Fibroblast of skin of abdomen (primary cell): ENCODE results near the gene MTUS2.

ENCODE experiments used
- DNase-seq: peaks from one replicate; pipeline ENCODE4 v3.0.0-alpha.2; 2013

Gene MTUS2

DNA sequence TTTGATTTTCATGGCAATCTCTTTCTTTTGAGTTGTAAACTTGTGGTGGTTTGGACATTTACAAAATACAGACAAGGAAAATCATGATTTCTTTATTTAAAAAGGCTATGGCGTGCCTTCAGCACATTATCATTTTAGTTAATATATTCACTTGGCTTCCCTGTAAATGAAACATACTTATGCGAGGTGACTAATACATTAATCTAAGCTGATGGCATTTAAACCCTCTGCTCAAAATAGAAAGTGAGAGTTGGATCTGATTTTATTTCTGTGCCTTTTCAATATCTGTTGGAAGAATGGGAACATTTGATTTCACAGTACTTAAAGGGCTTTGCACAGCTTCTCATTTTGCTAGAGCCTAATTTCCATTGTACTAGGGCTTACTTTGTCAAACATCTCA is 289.8 kb downstream of the MTUS2 start:
- no peak for DNase-seq

DNA sequence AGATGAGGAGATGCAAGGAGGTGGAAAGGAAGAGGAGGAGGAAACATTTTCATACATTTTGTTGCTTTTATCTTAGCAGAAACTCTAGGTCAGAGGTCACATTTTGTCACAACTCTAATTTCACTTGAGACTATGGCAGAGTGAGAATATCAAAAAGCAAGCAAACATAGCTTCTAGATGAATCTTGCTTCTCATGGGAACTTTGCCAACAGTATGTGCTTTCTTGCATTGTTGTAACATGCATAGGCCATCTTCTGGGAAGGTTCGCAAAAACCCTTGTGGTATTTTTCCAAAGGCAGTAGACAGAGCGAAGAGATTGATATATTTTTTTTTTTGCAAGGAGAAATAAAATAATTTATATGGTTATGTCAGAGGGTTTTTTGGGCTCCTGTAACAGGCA is 291.3 kb downstream of the MTUS2 start:
- peak; percentile 4 for DNase-seq

DNA sequence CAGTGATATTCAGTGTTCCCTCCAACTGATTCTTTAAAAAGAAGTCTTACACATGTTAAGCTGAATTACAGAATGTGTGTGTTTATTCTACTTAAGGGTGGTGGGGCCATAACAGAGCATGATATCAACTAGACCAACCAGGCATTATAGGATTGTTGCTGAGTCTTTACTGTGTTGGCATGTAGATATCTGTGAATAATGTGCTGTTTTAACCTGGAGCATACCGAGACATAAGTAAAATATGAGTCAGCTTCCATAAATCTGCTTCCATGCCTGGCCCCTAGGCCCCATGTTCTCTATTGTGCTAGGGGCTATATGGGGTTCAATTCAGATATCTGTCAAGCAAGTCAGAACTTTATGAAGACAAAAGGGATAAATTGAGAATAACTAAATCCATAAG is 295.7 kb downstream of the MTUS2 start:
- DNase-seq, result no peak

DNA sequence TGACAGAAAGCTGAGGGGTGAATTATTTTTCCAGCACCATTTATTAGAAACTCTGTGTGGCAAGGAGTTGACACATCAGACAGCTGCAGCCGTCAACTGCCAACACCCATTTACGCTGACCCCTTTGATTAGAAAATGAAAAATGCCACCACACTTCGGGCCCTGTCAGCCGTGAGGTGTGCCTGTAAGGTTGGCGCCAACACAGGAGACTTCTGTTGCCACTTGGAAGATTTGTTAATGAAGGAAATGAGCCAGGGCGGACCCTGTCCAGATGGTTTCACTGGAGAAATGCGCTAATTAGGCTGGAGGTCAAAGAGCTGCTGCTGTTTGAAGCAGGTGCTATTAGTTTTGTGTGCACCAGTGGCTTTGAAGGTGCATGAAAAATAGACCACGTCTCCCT is 297.5 kb downstream of the MTUS2 start:
- DNase-seq, result no peak

DNA sequence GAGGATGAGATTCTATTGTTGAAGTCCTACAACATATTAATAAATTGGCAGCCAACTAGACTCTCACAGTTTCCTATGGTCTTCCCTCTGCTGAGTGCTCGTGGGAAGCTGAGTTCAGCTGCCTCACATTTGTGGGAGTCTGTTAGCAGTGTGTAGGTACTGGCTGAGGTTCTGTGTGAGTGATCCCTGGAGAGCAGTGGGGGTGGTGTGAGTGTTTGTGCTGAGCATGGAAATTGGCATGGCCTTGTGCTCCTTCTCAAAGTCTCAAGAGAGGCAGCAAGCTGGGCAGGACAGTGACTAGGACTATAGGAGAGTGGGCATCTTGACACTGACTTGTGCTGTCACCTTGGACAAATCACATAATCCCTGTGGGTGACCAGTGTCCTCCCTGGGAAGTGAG is 298.3 kb downstream of the MTUS2 start:
- DNase-seq, result no peak

DNA sequence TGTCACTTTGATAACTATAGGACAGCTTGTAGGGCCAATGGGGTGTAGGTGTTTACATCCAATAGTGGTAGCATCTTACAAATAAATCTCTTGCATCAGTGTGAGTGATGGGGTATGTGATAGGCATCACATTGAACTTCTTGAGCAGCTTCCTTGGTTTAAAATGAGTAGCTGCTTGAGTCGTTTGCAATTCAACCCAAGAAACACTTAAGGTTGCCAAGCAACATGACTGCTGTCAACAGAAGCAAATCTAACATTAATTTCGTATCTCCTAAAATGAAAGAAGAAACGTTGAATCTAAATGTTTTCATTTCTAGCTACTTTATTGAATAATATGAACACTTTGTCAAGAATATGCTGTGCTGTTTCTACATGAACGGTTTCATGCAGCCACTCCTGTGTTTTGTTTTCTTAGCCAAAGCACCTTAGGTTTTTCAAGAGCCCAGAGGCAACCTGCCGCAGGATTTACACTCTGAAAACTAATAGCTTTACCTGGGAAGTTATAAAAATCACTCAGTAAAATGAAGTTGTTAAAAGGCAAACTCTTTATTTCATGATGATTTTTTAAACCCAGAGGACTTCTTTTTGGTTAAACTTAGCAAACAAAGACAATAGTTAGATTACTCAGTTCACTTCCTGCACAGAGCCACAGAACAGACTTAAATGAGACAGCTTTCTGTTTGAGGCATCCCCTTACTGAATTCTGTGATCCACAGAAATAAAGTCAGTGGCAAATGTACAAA is 305.2 kb downstream of the MTUS2 start:
- no peak for DNase-seq

DNA sequence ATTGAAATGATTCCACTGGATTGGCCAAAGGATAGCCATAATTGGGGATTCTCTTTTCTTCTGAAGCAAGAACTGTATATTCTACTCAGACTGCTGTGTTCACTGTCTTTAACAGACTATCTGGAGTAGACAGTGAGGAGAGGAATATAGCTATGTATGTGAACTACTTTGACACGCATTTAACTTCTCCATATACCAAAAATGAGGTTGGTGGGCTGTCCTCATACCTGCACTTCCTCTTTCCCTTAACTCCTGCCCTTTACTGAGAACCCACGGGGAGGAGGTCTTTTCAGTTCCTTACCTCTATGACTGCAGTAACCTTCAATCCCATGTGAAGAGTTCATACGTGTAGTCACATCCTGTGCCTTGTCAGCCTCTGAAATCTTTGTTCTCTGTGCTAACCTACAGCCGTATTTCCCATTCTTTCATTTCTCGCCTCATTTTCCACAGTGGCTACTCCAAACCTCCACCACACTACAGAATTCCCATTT is 305.8 kb downstream of the MTUS2 start:
- no peak for DNase-seq

DNA sequence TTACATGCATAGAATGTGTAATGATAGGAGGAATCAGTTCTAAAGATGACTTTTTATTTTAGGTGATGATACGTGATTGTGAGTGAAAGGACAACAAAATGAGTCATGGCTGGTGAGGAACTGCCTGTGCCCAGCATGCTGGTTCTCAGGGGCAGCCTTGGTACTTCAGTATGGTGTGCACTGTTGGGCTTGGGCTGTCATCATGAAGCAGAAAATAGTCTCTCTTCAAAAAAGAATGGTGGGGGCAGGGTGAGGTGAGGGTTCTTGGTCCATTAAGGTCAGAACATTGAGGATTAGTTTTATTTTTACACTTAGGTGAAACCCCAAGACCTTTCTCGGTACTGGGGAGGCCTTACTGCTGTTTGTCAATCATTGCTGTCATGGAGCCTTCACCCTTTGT is 309.5 kb downstream of the MTUS2 start:
- DNase-seq, result no peak

DNA sequence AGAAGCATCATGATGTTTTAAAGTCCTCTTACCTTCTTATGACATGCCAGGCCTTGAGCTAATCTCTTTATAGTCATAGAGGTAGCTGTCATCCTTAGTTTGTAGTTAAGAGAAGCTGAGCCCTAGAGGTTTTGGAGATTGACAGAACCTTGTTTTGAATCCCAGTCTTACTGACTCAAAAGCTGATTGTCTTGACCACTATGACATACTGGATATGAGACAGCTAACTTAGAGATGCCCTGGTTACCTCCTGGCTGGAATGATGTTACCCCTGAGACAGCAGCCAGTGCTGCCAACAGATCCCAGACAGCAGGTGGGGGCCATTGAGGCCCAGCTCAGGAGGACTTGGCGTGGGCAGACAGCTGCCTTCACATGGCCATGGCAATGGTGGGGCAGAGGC is 311.0 kb downstream of the MTUS2 start:
- no peak for DNase-seq

DNA sequence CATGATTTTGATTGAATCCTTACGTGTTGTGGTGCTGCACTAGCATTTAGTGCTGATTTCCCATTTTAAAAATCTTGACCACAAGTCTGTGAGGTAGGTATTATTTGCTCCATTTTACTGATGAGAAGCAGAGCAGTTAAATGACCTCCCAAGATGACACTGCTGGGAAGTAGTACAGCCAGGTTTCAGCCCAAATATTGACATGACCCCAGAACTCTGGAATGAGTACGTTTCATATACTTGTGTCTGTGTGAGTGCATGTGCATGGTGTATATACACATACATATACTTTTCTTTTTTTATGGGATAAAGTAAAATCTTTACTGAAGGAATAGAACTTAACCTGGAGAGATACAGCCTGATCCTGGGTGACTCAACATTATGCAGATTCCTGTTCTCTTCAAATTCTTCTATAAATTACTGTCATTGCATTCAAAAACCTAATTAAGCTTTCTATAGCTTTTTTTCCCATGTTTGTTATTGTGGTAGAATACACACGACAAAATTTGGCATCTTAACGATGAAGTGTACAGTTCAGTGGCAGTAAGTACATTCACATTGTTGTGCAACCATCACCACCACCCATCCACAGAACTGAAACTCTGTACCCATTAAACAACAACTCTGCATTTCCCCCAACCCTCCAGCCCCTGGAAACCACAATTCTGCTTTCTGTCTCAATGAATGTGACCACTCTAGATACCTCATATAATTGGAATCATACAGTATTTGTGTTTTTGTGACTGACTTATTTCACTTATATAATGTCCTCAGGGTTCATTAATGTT is 311.9 kb downstream of the MTUS2 start:
- no peak for DNase-seq

DNA sequence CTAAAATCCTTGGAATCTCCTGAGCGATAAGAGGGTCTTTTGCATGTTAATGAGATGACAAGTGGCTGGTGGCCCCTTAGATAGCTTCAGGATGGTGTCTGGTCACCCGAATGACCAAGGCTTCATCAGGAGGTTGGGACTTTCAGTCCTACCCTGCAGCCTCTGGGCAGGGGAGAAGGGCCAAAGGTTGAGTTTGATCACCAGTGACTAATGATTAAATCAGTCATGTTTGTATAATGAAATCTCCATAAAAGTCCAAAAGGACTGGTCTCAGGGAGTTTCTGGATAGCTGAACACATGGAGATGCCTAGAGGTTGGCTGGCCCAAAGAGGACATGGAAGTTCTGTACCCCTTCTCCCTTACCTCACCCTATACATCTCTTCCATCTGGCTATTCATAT is 316.2 kb downstream of the MTUS2 start:
- no peak for DNase-seq

DNA sequence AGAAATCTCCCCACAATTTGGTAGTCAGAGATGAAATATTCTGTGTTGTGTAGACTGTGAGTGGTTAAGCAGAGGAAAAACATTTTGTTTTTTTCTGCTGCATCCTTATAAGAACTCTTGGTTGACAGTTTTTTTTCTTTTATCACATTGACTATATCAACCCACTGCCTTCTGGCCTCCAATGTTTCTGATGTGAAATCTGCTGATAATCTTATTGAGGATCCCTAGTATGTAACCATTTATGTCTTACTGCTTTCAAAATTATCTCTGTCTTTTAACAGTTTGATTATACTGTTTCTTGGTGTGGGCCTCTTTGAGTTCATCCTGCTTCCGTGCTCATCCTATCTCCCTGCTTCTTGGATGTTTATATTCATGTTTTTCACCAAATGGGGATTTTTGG is 316.9 kb downstream of the MTUS2 start:
- no peak for DNase-seq

DNA sequence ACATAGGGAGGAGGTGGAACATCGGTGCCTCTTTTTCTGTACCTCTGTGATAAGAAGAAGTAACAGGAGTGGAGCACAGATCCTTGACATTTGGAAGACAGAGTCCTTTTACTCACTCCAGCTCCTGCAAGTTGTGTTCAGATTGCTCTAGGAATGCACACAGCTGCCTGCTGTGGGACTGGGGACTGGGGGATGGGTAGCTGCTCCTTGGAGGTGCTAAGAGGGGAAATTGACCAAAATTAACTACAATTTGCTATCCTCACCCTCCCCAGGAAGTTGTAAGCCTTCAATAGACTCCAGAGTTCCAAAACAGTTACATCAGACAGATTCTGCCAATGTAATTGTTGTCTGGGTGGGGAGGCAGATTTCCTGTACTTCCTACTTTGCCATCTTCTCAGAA is 317.9 kb downstream of the MTUS2 start:
- no peak for DNase-seq

DNA sequence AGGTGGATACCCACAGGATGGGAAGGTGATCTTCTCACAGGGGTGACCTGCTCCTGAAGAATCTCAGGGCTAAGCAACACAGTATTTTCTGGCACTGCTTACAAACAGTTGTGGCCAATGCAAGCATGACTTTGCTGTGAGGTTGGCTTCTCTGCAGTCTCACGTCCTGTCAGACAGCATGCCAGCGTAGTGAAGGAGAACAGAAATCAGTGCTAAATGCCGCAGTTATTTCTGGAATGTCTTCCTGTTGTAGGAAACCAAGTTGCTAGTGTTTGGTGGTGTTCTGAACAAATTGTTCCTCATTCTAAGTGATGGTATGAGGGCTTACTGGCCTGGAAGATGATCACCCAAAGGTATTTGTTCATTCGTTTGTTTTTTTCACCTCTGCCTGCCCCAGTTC is 320.1 kb downstream of the MTUS2 start:
- DNase-seq, result peak; percentile 79

DNA sequence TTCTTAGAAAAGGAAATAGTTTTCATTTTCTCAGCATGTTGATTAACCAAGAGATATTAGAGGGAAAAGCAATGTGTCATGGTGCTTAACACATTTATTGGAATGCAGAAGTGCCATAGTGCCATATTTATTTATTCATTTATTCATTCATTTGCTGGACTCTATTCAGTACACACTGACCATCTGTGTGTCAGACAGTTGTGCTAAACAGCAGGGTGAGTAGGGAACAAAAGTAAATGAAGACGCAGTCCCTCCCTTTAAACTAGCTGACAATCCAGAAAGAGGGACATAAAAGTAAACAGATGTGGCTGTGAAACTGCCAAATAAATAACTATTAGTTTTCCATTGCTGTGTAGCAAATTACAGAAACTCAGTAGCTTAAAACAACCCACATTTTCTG is 323.7 kb downstream of the MTUS2 start:
- no peak for DNase-seq

DNA sequence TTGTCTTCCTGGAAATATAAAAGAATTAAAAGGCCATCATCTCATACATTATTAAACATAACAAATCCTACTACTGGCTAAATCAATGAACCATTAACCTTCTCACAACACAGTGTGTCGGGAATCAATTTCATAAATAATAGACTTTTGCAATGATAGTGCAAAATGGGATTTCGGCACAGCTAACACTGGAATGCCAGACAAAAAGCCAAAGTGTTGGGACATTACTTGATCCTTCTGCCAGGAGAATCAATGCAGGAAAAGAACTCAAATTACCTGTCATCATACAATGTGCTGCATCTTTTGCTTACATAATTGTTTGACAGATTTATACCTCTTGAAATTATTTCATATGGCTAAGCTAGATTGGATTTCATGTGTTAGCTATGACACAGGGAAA is 334.3 kb downstream of the MTUS2 start:
- DNase-seq, result no peak

DNA sequence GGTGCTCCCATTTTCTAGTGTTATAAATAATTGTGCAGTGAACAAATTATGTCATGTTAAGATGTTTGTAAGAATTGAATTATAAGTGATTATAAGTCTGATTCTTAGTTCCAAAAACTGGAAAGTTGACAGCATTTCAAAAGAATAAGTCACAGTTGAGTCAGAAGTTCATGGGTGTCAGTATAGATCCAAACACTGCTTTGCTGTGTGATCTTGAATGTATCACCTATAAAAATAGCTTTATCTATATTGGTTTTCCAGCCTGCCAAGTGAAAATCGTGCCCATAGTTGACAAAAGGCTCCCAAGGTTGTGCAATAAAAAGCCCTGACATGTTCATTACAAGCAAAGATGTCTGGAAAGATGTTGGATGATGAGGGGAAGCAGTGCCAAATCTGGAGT is 336.0 kb downstream of the MTUS2 start:
- no peak for DNase-seq

DNA sequence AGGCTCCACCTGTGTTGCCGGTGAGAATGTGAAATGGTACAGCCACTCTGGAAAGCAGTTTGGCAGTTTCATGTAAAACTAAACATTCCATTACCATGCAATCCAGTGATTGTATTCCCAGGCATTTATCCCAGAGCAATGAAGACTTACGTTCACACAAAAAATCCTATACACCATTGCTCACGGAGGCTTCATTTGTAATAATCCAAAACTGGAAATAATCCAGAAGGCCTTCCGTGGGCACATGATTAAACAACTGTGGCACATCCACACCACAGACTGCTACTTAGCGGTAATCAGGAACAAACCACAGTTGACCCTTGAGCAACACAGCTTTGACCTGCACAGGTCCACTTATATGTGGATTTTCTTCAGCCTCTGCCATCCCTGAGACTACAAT is 339.7 kb downstream of the MTUS2 start:
- no peak for DNase-seq

DNA sequence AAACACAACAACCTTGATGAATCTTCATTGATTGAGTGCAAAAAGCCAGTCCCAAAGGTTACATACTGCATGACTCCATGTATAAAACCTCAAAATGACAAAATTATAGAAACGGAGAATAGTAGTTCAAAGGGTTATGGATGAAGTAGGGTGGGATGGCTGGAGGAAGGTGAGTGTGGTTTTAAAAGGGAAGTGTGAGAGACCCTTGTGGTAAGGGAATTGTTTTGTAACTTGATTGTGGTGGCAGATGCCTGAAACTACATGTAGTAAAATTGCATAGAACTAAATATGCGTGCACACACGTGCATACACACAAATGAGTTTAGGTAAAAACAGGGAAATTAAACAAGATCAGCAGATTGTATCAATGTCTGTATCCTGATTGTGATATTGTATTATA is 340.7 kb downstream of the MTUS2 start:
- no peak for DNase-seq

DNA sequence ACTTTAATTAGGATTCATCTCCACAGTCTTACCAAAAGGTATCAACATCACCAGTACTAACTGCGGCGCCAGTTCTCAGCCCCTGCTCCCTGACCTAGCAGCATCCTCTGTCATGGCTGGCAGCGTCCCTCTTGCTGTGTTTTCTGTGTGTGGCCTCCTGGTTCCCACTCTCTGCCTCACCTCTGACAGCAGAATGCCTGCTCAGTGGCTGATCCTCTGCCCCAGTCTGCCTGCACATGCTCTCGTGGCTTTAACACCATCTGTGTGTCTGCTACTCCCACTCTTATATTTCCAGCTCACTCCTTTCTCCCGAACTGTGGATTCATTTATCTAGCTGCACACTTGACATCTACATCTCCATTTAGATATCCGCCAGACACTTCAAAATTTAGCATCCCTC is 341.5 kb downstream of the MTUS2 start:
- DNase-seq, result no peak

DNA sequence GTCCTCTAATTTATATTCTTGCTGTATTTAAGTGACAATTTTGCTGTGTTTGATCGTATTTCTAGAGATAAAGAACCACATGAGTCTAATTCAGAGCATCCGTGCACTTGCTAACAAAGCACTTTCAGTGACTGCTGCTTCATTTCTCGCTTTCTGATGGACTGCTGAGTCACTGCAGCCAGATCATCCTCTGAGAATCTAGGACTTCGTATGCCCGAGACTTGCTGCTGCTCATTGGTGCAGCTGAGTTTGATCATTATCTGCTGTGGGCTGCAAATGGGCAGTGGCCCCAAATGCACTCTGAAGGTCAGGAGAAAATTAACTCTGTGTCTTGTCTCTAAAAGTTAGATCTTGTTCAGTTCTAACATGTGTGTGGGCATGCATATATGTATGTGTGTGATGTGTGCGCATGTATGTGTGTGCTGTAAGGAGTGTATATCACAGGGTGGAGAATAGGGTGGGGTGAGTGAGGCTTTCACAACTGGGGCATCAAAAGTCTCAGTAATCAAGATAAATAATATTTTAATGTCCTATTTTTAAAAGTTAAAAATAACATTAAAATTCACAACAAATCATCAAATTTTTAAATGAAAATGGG is 342.6 kb downstream of the MTUS2 start:
- peak; percentile 69 for DNase-seq

DNA sequence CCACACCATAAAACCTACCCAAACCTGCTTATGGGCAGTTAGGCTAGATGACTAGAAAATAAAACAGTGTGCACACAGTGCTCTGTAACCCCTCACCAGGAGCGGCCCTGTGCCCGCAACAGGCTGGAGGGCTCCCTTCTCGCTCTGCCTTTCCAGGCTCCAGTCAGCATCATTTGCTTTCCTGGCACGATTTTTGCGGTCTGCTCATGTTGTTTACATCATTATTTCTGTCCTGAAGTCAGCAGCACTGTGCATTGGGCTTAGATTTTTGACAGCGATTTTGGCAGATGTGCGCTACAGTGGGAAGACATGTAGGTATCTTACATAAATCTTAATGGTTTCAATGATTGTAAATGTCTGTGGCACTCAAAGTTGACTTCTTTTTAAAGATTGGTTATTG is 344.0 kb downstream of the MTUS2 start:
- no peak for DNase-seq

DNA sequence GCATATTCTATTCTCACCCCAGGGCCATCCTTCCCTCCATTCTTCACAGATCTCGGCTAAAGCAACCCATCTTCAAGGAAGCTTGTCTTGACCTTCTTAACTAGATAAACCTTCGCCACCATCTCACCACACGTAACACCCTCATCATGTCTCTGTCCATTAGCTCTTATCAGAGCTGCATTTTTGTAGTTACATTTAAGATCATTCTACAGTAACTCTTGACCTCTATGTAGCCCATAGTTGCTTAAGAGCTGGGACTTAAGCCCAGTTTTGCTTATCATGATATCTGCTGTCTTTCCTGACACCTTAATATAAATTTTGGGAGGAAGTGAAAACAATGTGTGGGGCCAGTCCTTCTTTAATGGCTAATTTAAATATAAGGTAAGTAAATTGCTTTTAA is 345.1 kb downstream of the MTUS2 start:
- no peak for DNase-seq

DNA sequence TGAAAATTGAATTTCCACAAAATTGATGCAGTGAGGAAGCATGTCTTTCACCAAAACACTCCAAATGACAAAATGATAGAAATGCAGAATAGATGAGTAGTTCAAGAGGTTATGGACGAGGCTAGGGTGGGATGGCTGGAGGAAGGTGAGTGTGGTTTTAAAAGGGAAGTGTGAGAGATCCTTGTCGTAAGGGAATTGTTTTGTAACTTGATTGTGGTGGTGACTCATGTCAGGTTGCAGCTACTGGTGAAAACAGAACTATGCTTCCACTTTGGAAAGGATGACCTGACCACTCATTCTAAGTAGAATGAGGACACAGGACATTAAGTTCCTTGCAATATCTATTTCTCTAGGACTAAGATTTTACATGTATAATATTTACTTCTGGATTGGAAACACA is 345.7 kb downstream of the MTUS2 start:
- DNase-seq, result peak; percentile 17
